ENCODE results near the gene THAP11. TPM values are rescaled to one million over a fixed set of nuclear protein-coding genes. Genes with fewer than 3 reads are reported as not detected.

THAP11 gene
- 10 to 100 TPM; 19.9 to 20.6 TPM for total RNA-seq

DNA sequence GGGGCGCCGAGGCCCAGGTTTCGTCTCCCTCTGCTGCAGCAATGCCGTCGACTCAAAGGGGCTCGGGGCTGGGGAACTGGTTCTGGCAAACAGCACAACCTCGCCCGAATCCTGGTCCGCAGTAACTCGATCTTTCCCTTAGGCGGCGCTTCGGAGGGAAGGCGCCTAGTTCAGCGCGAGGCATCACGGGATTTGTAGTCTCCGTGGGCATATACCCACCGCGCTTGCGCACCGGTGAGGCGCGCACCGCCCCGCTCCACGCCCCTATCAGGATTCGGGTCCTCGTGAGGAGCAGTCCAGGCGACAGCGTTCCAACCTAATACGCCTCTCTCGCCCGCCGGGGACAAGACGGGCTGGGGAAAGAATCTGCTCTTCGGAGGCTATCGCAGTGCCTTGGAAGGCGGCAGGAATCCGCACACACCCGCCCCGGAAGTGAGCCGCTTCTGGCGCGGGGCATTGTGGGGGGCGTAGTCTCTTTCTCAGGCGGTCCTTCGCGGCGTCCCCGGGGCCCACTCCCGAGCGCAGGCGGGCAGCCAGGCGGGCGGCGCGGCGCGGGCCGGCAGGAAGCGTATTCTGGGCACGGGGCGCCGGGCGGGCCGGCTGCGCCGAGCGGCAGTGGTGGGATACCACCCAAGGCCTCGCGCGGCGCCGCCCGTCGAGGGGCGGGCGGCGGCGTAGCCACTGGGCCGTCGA, at the start of gene THAP11:
Gene THAP11 (plus strand): TSS at position 505 of the 693 bp plus-strand sequence. CDS start 235 bp downstream, outside the sequence.
- Mint-ChIP-seq H3K4me1 (ENCODE audit: low read depth) (peaks cover 33% of the 10 kb centered on the region), H3K27ac (peak within 1 kb of the TSS; percentile 98), H3K4me3 (peak within 1 kb of the TSS; percentile 91), H3K9me3 (no peaks in the 10 kb centered on the region), H3K27me3 (ENCODE audit: low read depth) (no peaks in the 10 kb centered on the region), H3K36me3 (ENCODE audit: low read depth) (peaks cover 4% of the 10 kb centered on the region)
- peak; percentile 97 for DNase-seq
- CTCF ChIA-PET, result interaction anchor here (1.2 to 1.5 kb wide), 2 partner anchors 26 to 27 kb away, joined by 3 to 7 read pairs; no protein-coding TSS in a partner anchor
- intact Hi-C loops (cut with micrococcal nuclease), result loop anchor here (1.0 to 5.0 kb wide), 9 partner anchors 9 to 615 kb away; partner anchors contain the start of genes CTCF, FHOD1, GFOD2 and RANBP10

DNA sequence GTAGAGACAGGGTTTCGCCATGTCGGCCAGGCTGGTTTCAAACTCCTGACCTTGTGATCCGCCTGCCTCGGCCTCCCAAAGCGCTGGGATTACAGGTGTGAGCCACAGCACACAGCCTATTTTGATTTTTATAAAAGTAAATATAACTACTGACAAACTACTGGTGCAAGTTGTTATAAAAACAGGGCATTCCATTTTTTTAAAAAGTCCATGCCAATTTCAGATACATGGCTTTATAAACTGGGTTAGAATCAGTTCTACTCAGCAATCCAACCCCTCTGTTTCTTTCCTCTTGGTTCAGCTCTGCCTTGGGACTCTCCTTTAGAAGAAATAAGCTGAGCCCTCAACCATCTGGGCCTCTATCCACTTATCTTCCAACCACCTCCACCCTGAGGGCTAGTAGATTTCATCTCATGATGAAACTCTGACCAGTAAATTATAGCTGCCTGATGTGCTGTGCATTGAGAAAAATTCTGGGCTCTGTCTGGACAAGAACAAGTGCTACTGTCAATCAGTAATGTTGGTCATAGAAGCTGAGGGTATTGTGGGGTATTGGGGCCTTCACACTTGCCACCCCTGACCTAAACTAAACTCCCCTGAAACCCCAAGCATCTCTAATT, 45.9 kb upstream of the THAP11 start:
- CTCF ChIA-PET, result interaction anchor here (0.7 to 1.0 kb wide), 2 partner anchors 20 to 312 kb away, joined by 3 to 4 read pairs; no protein-coding TSS in a partner anchor
- H3K27ac Mint-ChIP-seq, result peak overlapping the region; percentile 1
- H3K4me1 Mint-ChIP-seq (ENCODE audit: low read depth), result peaks cover 23% of the 10 kb centered on the region
- H3K27me3 Mint-ChIP-seq (ENCODE audit: low read depth), result no peaks in the 10 kb centered on the region
- no peaks in the 10 kb centered on the region for H3K9me3 Mint-ChIP-seq
- DNase-seq, result no peak
- H3K36me3 Mint-ChIP-seq (ENCODE audit: low read depth), result peaks cover 9% of the 10 kb centered on the region
- no peak overlapping the region for H3K4me3 Mint-ChIP-seq
- intact Hi-C loops (cut with micrococcal nuclease), result no loop called here

DNA sequence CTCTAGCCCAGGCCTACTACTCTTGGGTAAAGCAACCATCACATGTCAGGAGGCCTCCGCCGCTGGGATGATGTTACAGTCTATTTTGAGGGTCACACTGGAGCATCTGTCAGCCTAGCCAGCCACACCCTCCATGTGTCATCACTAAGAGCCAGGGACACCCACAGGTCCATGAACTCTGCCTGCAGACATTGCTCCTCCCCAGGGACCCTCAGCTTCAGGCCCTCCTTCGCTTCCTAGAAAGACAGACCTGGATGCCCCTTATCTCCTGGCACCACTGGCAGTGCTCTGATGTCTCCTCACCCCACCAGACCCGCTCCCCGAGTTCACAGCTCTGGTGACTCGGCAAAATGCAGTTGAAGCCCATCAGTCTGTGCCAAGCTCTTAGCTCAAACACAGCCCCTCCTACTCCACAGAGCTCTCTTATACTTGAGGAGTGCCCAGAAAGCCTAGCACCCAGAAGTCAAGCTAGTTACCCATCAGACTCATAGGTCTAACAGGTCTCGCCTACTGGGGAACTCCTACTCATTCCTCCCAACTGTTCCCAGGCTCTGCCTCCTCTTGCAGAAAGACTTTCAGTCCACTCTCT, 41.7 kb upstream of the THAP11 start:
- Mint-ChIP-seq H3K36me3 (ENCODE audit: low read depth) (peaks cover 31% of the 10 kb centered on the region), H3K9me3 (no peaks in the 10 kb centered on the region), H3K4me3 (no peak overlapping the region), H3K27ac (peak overlapping the region; percentile 53), H3K4me1 (ENCODE audit: low read depth) (peaks cover 61% of the 10 kb centered on the region), H3K27me3 (ENCODE audit: low read depth) (no peaks in the 10 kb centered on the region)
- intact Hi-C loops (cut with micrococcal nuclease), result loop anchor here (10.0 kb wide), 1 partner anchor 434 kb away; the partner anchor contains the start of gene ESRP2
- no peak for DNase-seq
- CTCF ChIA-PET, result interaction anchor here (1.0 to 4.7 kb wide), 2 partner anchors 15 to 128 kb away, joined by 3 to 39 read pairs; no protein-coding TSS in a partner anchor

DNA sequence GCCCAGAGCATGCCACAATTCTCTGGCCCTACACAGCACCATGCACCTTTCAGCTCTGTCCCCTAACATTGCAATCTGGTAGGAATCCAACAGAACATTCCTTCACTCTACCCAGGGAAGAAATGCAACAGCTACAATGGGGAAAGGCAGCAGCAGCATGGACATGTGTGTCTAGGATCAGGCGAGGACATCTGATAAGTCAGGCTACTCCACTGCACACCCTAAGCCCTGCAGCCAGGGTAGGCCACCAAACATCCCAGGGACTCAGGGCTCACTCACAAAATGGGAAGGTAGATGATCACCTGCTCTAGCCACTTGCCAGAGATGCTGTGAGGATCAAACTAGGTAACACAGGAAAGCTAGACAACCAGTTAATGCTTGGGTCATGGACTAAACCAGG, 40.9 kb upstream of the THAP11 start:
- intact Hi-C loops (cut with micrococcal nuclease), result loop anchor here (10.0 kb wide), 1 partner anchor 434 kb away; the partner anchor contains the start of gene ESRP2
- no peak overlapping the region for H3K27ac Mint-ChIP-seq
- H3K27me3 Mint-ChIP-seq (ENCODE audit: low read depth), result no peaks in the 10 kb centered on the region
- no peak overlapping the region for H3K4me3 Mint-ChIP-seq
- CTCF ChIA-PET, result interaction anchor here (0.6 to 4.7 kb wide), 3 partner anchors 14 to 258 kb away, joined by 3 to 39 read pairs (median 4); no protein-coding TSS in a partner anchor
- peaks cover 30% of the 10 kb centered on the region for H3K36me3 Mint-ChIP-seq (ENCODE audit: low read depth)
- no peak for DNase-seq
- H3K9me3 Mint-ChIP-seq, result no peaks in the 10 kb centered on the region
- H3K4me1 Mint-ChIP-seq (ENCODE audit: low read depth), result peaks cover 63% of the 10 kb centered on the region

DNA sequence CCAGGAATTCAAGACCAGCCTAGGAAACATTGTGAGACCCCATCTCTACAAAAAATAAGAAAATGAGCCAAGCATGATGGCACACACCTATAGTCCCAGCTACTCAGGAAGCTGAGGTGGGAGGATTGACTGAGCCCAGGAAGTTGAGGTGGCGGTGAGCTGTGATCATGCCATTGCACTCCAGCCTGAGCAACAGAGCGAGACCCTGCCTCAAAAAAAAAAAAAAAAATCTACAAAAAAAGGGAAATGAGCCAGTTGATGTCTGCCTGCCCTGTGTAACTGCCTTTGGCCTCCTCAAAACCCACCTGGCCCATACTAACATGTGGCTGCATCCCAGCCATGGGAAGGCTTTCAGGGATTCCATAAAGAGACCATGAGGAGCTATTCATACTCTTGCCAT, 40.2 kb upstream of the THAP11 start:
- H3K4me3 Mint-ChIP-seq, result no peak overlapping the region
- CTCF ChIA-PET, result interaction anchor here (0.6 to 4.7 kb wide), 4 partner anchors 13 to 281 kb away, joined by 3 to 39 read pairs (median 4); no protein-coding TSS in a partner anchor
- H3K9me3 Mint-ChIP-seq, result no peaks in the 10 kb centered on the region
- peak; percentile 56 for DNase-seq
- H3K27me3 Mint-ChIP-seq (ENCODE audit: low read depth), result no peaks in the 10 kb centered on the region
- H3K36me3 Mint-ChIP-seq (ENCODE audit: low read depth), result peaks cover 27% of the 10 kb centered on the region
- H3K27ac Mint-ChIP-seq, result peak overlapping the region; percentile 53
- peaks cover 59% of the 10 kb centered on the region for H3K4me1 Mint-ChIP-seq (ENCODE audit: low read depth)
- intact Hi-C loops (cut with micrococcal nuclease), result loop anchor here (10.0 kb wide), 1 partner anchor 433 kb away; the partner anchor contains the start of gene ESRP2

DNA sequence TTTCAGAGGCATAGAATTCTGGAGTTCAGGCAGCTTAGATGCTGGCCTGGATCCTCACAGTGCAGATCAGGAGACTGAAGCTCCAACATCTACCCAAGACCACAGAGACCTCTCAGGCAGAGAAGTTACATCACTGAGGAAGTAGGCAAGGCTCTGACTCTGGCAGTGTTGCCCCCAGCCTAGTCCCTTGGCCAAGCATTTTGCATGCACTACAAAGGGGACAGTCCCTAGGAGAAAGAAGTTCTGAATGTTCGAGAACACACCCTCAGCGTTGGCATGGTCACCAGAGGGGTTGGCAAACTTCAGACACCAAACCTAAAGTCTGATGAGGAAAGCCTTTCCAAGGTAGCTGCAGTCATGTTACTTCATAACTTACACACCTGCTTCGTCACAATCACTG, 38.2 kb upstream of the THAP11 start:
- Mint-ChIP-seq H3K4me1 (ENCODE audit: low read depth) (peaks cover 57% of the 10 kb centered on the region), H3K4me3 (no peak overlapping the region), H3K36me3 (ENCODE audit: low read depth) (peaks cover 27% of the 10 kb centered on the region), H3K27me3 (ENCODE audit: low read depth) (no peaks in the 10 kb centered on the region), H3K9me3 (no peaks in the 10 kb centered on the region), H3K27ac (peak overlapping the region; percentile 36)
- intact Hi-C loops (cut with micrococcal nuclease), result loop anchor here (10.0 kb wide), 1 partner anchor 431 kb away; the partner anchor contains the start of gene ESRP2
- DNase-seq, result peak; percentile 46
- CTCF ChIA-PET, result interaction anchor here (0.6 to 4.7 kb wide), 2 partner anchors 11 to 42 kb away, joined by 3 to 39 read pairs; no protein-coding TSS in a partner anchor

DNA sequence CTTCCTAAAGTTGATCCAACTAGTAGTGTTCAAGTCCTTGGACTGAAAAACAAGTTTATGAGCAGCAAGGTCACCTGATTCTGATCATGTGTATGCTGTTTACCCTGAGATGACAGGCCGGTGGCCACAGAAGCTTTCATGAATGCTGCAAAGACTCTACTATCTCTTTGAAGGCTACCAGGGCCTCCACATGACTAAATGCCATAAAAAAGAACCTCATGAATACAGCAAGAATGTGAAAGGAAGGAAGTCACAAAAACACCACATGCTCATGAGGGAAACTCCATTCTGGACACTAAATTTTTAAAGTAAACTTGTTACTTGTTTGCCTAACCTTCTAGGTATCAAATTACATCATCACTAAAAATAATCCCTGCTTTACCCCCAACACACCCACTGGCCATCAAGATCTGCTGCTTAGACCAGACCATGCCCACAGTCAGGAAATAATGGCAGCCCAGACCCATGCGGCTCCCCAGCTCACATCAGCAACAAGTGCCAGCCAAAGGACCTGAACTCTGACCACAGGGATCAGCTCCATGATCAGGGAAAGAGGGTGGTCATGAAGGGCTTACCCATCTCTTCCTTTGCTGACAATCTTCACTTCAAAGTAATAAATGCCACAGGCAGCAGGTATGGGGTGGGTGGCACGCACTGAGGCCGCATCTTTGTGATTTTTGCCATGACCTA, 37.1 kb upstream of the THAP11 start:
- H3K9me3 Mint-ChIP-seq, result no peaks in the 10 kb centered on the region
- no peak for DNase-seq
- peaks cover 52% of the 10 kb centered on the region for H3K4me1 Mint-ChIP-seq (ENCODE audit: low read depth)
- peaks cover 24% of the 10 kb centered on the region for H3K36me3 Mint-ChIP-seq (ENCODE audit: low read depth)
- H3K27me3 Mint-ChIP-seq (ENCODE audit: low read depth), result no peaks in the 10 kb centered on the region
- peak overlapping the region; percentile 81 for H3K27ac Mint-ChIP-seq
- intact Hi-C loops (cut with micrococcal nuclease), result loop anchor here (5.0 to 10.0 kb wide), 2 partner anchors 132 to 430 kb away; partner anchors contain the start of genes ESRP2 and PSMB10
- peak overlapping the region; percentile 86 for H3K4me3 Mint-ChIP-seq
- CTCF ChIA-PET, result interaction anchor here (4.7 kb wide), 1 partner anchor 10 kb away, joined by 39 read pairs; no protein-coding TSS in a partner anchor

DNA sequence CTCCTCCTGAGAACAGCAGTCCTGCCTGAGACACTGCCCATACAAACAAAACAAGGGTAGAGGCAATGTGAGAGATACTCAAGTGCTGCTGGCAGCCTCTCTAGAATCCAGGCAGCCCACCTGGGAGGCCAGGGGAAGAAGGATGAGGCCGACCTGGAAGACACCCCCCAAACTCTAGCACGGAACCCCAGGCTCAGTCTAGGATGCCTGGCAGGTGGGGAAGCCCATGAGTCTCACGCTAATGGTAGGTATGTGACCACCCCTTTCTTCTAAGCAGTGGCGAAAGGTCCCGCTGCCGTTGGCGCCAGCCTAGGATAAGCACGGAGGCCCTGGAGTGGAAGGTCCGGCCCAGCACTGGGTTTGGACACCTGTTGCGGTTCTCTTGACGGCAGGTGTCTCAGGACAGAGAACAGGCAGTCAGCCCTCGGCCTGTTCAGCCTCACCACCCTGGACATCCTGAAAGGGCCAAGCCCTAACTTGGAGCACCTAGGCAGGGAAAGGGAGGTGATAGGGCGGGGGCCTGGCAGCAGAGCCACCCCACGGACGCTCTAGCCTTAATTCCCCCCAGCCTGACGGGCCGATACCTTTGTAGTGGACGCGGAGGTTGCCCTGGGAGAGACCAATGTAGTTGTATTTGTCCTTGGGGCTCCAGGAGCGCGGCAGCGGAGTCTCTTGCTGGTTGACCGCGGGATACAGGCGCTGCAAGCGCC, 36.2 kb upstream of the THAP11 start:
- intact Hi-C loops (cut with micrococcal nuclease), result loop anchor here (1.0 to 10.0 kb wide), 18 partner anchors 10 to 623 kb away; partner anchors contain the start of genes ACD, ATP6V0D1, C16orf86 and CTCF
- no peaks in the 10 kb centered on the region for H3K9me3 Mint-ChIP-seq
- CTCF ChIA-PET, result interaction anchor here (0.6 to 2.6 kb wide), 3 partner anchors 10 to 139 kb away, joined by 3 to 30 read pairs (median 4); no protein-coding TSS in a partner anchor
- H3K27ac Mint-ChIP-seq, result peak overlapping the region; percentile 81
- H3K27me3 Mint-ChIP-seq (ENCODE audit: low read depth), result no peaks in the 10 kb centered on the region
- DNase-seq, result peak; percentile 12
- H3K36me3 Mint-ChIP-seq (ENCODE audit: low read depth), result peaks cover 21% of the 10 kb centered on the region
- H3K4me1 Mint-ChIP-seq (ENCODE audit: low read depth), result peaks cover 43% of the 10 kb centered on the region
- peak overlapping the region; percentile 86 for H3K4me3 Mint-ChIP-seq

DNA sequence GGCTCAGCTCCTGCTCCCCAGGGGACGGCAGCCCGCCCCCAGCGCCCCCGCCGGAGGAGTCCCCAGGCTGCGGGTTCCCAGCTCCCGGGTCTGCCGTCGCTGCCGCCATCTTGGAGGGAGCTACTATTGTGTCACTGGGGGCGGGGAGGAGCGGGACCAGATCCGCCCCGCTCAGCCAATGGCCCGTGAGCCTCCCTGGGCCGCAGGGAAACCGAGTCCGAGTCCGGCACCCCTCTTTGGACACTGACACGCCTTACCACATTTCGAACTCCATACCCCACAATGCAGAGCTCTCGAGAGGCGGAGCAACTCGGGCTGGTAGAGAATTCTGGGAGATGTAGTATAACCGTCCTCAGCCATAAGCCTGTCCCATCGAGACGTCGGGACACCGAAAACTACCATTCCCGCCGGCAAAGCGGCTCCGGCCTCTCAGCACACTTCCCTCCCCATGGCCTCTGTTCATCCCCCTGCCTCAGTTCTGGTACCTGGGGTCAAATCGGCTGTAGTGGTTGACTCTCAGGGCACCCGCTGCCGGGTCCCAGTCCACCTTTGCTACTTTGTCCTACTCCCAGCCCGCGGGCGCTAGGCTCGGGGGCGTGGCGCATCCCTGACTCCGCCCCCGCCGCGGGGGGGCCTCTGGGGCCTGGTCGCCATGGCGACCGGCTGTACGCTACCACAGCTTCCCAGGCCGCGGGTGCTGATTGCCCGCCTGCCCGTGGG, 35.5 kb upstream of the THAP11 start, which contains the start of the genes RANBP10 and TSNAXIP1:
Gene RANBP10 (minus strand): TSS at position 133 of the 720 bp plus-strand sequence. CDS start 24 bp downstream, at position 109.
Gene TSNAXIP1 (plus strand): TSS at position 462 of the 720 bp plus-strand sequence. CDS start 261 bp downstream, outside the sequence.
- peak; percentile 98 for DNase-seq
- CTCF ChIA-PET, result interaction anchor here (0.6 to 2.6 kb wide), 5 partner anchors 9 to 293 kb away, joined by 3 to 30 read pairs (median 4); no protein-coding TSS in a partner anchor
- Mint-ChIP-seq H3K4me3 (peak within 1 kb of the TSS; percentile 86), H3K27ac (peak within 1 kb of the TSS; percentile 81), H3K4me1 (ENCODE audit: low read depth) (peaks cover 36% of the 10 kb centered on the region), H3K9me3 (no peaks in the 10 kb centered on the region), H3K27me3 (ENCODE audit: low read depth) (no peaks in the 10 kb centered on the region), H3K36me3 (ENCODE audit: low read depth) (peaks cover 19% of the 10 kb centered on the region)
- intact Hi-C loops (cut with micrococcal nuclease), result loop anchor here (1.0 to 10.0 kb wide), 18 partner anchors 10 to 624 kb away; partner anchors contain the start of genes ACD, ATP6V0D1, C16orf86 and CTCF

DNA sequence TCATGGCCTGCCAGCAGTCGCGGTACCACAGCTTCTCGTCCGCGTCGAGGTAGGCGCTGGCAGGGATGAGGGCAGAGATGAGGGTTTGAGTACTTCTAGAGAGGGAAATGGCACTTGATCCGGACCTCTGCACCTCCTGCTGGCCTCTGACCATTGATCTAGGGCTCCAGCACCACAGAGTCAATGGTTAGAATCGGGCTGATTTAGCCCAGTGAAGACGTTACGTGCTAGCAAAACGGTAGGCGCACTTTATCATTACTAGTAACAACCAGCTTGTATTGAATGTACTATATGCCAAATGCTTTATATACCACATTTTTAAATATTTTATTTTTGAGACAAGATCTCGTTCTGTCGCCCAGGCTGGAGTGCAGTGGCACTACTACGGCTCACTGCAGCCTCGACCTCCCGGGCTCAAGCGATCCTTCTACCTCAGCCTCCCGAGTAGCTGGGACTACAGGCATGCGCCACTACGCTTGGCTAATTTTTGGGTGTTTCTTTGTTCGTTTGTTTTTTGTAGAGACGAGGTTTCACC, 34.9 kb upstream of the THAP11 start:
- intact Hi-C loops (cut with micrococcal nuclease), result loop anchor here (2.0 to 10.0 kb wide), 6 partner anchors 130 to 624 kb away; partner anchors contain the start of genes ACD, DDX28, DUS2 and ESRP2
- peaks cover 16% of the 10 kb centered on the region for H3K36me3 Mint-ChIP-seq (ENCODE audit: low read depth)
- peak overlapping the region; percentile 86 for H3K4me3 Mint-ChIP-seq
- peaks cover 30% of the 10 kb centered on the region for H3K4me1 Mint-ChIP-seq (ENCODE audit: low read depth)
- CTCF ChIA-PET, result interaction anchor here (0.6 to 2.6 kb wide), 5 partner anchors 9 to 293 kb away, joined by 3 to 30 read pairs (median 3); no protein-coding TSS in a partner anchor
- H3K9me3 Mint-ChIP-seq, result no peaks in the 10 kb centered on the region
- peak overlapping the region; percentile 76 for H3K27ac Mint-ChIP-seq
- H3K27me3 Mint-ChIP-seq (ENCODE audit: low read depth), result no peaks in the 10 kb centered on the region
- no peak for DNase-seq

Measured in activated naive CD4-positive, alpha-beta T cell treated with anti-CD3 and anti-CD28 coated beads for 36 hours (primary cell).